Activated T-cell treated with anti-CD3 and anti-CD28 coated beads, Interleukin-2, amount 50 U/mL, for 1 hour (primary cell): ENCODE data around the gene CABP2.

Experiments
- DNase-seq: peaks from one replicate; pipeline ENCODE4 v3.0.0-alpha.2; 2020

CABP2 gene

DNA sequence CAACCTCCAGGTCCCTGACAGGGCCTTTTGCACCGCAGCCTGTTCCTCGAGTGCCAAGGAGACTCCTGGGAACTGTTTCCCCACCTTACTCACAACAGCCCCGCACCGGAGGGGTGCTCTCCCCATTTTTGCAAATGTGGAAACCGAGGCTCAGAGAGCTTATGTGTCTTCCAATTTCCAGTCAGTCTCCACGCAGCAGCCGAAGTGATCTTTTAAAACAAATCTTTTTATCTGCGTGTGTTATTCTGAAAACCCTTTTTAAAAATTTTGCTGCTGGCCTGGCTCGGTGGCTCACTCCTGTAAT, 53.8 kb downstream of the CABP2 start:
- no peak for DNase-seq
